HEK293T (cell line): Measurements from ENCODE around the gene HAUS1.
"Not testable (repeated sequence)": the region's sequence is repeated elsewhere in the genome, so short reads cannot be mapped to it uniquely, and the experiment has no call there.

Experiments used
- CTCF ChIA-PET: fragments of 350-600 bp; formaldehyde crosslinking; extraction: SDS; loops from one replicate; lab custom pipeline; 2021; ENCODE audit warnings: antibody characterized with exemption, inconsistent platforms; lab: Yijun Ruan, JAX
- POLR2A ChIA-PET: fragments of 350-600 bp; formaldehyde crosslinking; extraction: SDS; loops from one replicate; lab custom pipeline; 2020; ENCODE audit warnings: antibody characterized with exemption, inconsistent platforms; lab: Yijun Ruan, JAX
- DNase-seq: peaks from one replicate; pipeline ENCODE4 v3.0.0; 2012; ENCODE audit warnings: mixed read lengths; ENCODE audit errors: extremely low spot score
- ARNT ChIP-seq: fragments of 450-650 bp; IDR thresholded peaks from 2 replicates; pipeline ENCODE4 v1.6.1; 2017; ENCODE audit warnings: mild to moderate bottlenecking
- BHLHE40 ChIP-seq: fragments of 450-650 bp; IDR thresholded peaks from 2 replicates; pipeline ENCODE4 v1.6.1; 2016; ENCODE audit warnings: mild to moderate bottlenecking, moderate library complexity, borderline replicate concordance
- CTBP1 ChIP-seq: fragments of 450-650 bp; IDR thresholded peaks from 2 replicates; pipeline ENCODE4 v1.6.1; 2016; ENCODE audit warnings: borderline replicate concordance
- ELF4 ChIP-seq: fragments of 450-650 bp; IDR thresholded peaks from 2 replicates; pipeline ENCODE4 v1.6.1; 2017; ENCODE audit warnings: antibody characterized with exemption
- FOXA1 ChIP-seq: fragments of 450-650 bp; IDR thresholded peaks from 2 replicates; pipeline ENCODE4 v1.6.1; 2016; ENCODE audit warnings: mild to moderate bottlenecking
- FOXK2 ChIP-seq: fragments of 450-650 bp; IDR thresholded peaks from 2 replicates; pipeline ENCODE4 v1.6.1; 2016; ENCODE audit warnings: mild to moderate bottlenecking
- FOXM1 ChIP-seq: fragments of 450-650 bp; IDR thresholded peaks from 2 replicates; pipeline ENCODE4 v1.6.1; 2017; ENCODE audit warnings: mild to moderate bottlenecking, borderline replicate concordance
- HDGF ChIP-seq: fragments of 450-650 bp; IDR thresholded peaks from 2 replicates; pipeline ENCODE4 v1.6.1; 2017; ENCODE audit warnings: antibody characterized with exemption, borderline replicate concordance
- L3MBTL2 ChIP-seq: fragments of 450-650 bp; conservative IDR thresholded peaks from 2 replicates; pipeline ENCODE4 v1.6.1; 2016; ENCODE audit warnings: mild to moderate bottlenecking
- LEF1 ChIP-seq: fragments of 450-650 bp; IDR thresholded peaks from 2 replicates; pipeline ENCODE4 v1.6.1; 2017; ENCODE audit warnings: mild to moderate bottlenecking, borderline replicate concordance
- NFRKB ChIP-seq: fragments of 450-650 bp; IDR thresholded peaks from 2 replicates; pipeline ENCODE4 v1.6.1; 2016; ENCODE audit warnings: mild to moderate bottlenecking, moderate library complexity
- PKNOX1 ChIP-seq: fragments of 450-650 bp; IDR thresholded peaks from 2 replicates; pipeline ENCODE4 v1.6.1; 2016
- SP1 ChIP-seq: fragments of 450-650 bp; IDR thresholded peaks from 2 replicates; pipeline ENCODE4 v1.6.1; 2017
- SUZ12 ChIP-seq: fragments of 450-650 bp; IDR thresholded peaks from 2 replicates; pipeline ENCODE4 v1.6.1; 2016; ENCODE audit warnings: mild to moderate bottlenecking
- TARDBP ChIP-seq: fragments of 450-650 bp; IDR thresholded peaks from 2 replicates; pipeline ENCODE4 v1.6.1; 2016
- ZNF384 ChIP-seq: fragments of 450-650 bp; IDR thresholded peaks from 2 replicates; pipeline ENCODE4 v1.6.1; 2016

The HAUS1 gene

GRCh38 chr18:46097801-46098615, 6.2 kb upstream of the HAUS1 start, which contains the start of gene ATP5F1A:
Gene ATP5F1A (minus strand): TSS chr18:46098296. CDS start chr18:46098231, 65 bp downstream.
- DNase-seq, result peak; percentile 73
- ChIA-PET POLR2A (interaction anchor here (0.7 to 2.1 kb wide), 5 partner anchors 10 to 37 kb away, joined by 3 to 7 read pairs (median 4); no protein-coding TSS in a partner anchor), CTCF (interaction anchor here (0.7 kb wide), 1 partner anchor 14 kb away, joined by 3 read pairs; no protein-coding TSS in a partner anchor)
- TF ChIP-seq FOXA1 (no peak), NFRKB (0 out of 2 replicates have a peak, but pooled peaks have one; percentile 21), L3MBTL2 (peak; percentile 75)

GRCh38 chr18:46098616-46098933, 5.6 kb upstream of the HAUS1 start:
- CTCF ChIA-PET, result interaction anchor here (0.7 kb wide), 1 partner anchor 15 kb away, joined by 3 read pairs; no protein-coding TSS in a partner anchor
- DNase-seq, result no peak
- POLR2A ChIA-PET, result interaction anchor here (0.7 to 2.1 kb wide), 5 partner anchors 11 to 36 kb away, joined by 3 to 7 read pairs (median 4); no protein-coding TSS in a partner anchor
- no peak for TF ChIP-seq SUZ12
- no peak for TF ChIP-seq LEF1
- TF ChIP-seq NFRKB, result no peak
- TF ChIP-seq BHLHE40, result no peak
- TF ChIP-seq ELF4, result no peak
- no peak for TF ChIP-seq FOXA1
- TF ChIP-seq HDGF, result no peak
- no peak for TF ChIP-seq FOXK2
- TF ChIP-seq L3MBTL2, result no peak; the same call in 1 of the 2 replicates
- TF ChIP-seq FOXM1, result no peak

GRCh38 chr18:46099463-46099862, 4.7 kb upstream of the HAUS1 start:
- CTCF ChIA-PET, result no interaction called here
- TF ChIP-seq BHLHE40 (no peak), NFRKB (no peak), LEF1 (no peak), PKNOX1 (no peak), TARDBP (no peak), FOXM1 (no peak), SP1 (no peak), ARNT (no peak), CTBP1 (no peak), ELF4 (no peak), L3MBTL2 (no peak), ZNF384 (no peak)
- no peak for DNase-seq
- POLR2A ChIA-PET, result no interaction called here

- no peak for TF ChIP-seq ARNT
- no peak for TF ChIP-seq ZNF384
- TF ChIP-seq ELF4, result no peak
- TF ChIP-seq FOXM1, result no peak
- no peak for TF ChIP-seq L3MBTL2
- TF ChIP-seq FOXA1, result no peak
- TF ChIP-seq CTBP1, result no peak
- no peak for TF ChIP-seq LEF1
- TF ChIP-seq HDGF, result no peak
- ChIA-PET CTCF (no interaction called here), POLR2A (no interaction called here)
- no peak for DNase-seq
Observed at GRCh38 chr18:46109386-46109785, 5.2 kb downstream of the HAUS1 start.

- ChIA-PET POLR2A (interaction anchor here (1.5 kb wide), 1 partner anchor 13 kb away, joined by 3 read pairs; the partner anchor contains the start of gene ATP5F1A), CTCF (interaction anchor here (1.3 kb wide), 1 partner anchor 37 kb away, joined by 4 read pairs; no protein-coding TSS in a partner anchor)
- no peak for DNase-seq
- TF ChIP-seq FOXM1 (no peak), FOXA1 (no peak), CTBP1 (no peak), SP1 (no peak), ELF4 (no peak), L3MBTL2 (no peak), FOXK2 (no peak), TARDBP (no peak), ARNT (no peak), NFRKB (no peak), BHLHE40 (no peak), HDGF (no peak), SUZ12 (no peak), LEF1 (no peak)
Observed at GRCh38 chr18:46110406-46110805, 6.2 kb downstream of the HAUS1 start.

- no peak for DNase-seq
- ChIA-PET POLR2A (no interaction called here), CTCF (no interaction called here)
- no peak for TF ChIP-seq L3MBTL2
- no peak for TF ChIP-seq FOXK2
- no peak for TF ChIP-seq NFRKB
- TF ChIP-seq ELF4, result no peak
- TF ChIP-seq SP1, result no peak
- TF ChIP-seq ZNF384, result no peak
- TF ChIP-seq BHLHE40, result no peak
- no peak for TF ChIP-seq LEF1
- no peak for TF ChIP-seq TARDBP
- no peak for TF ChIP-seq HDGF
- TF ChIP-seq FOXM1, result no peak
- TF ChIP-seq PKNOX1, result no peak
Observed at GRCh38 chr18:46113751-46114150, 9.6 kb downstream of the HAUS1 start.

- CTCF ChIA-PET, result interaction anchor here (0.6 kb wide), 1 partner anchor 18 kb away, joined by 3 read pairs; no protein-coding TSS in a partner anchor
- DNase-seq, POLR2A ChIA-PET: not testable (repeated sequence)
Observed at GRCh38 chr18:46126625-46127024, 22.4 kb downstream of the HAUS1 start.
